Memory B cell (primary cell): ENCODE measurements around the gene ZNF565.
"Not testable (repeated sequence)": the region's sequence is repeated elsewhere in the genome, so short reads cannot be mapped to it uniquely, and the experiment has no call there.

Experiments
- ATAC-seq: fragments of 150-1000 bp; cut with Tn5 transposase; 2 replicates; pipeline ENCODE4 v1.10.0; 2021; ENCODE audit warnings: low read depth, mild to moderate bottlenecking, moderate library complexity
- DNase-seq, 2 donors: peaks; one replicate each; pipeline ENCODE4 v3.0.0; 2022; ENCODE audit warnings: low spot score in 2 of 2
- H3K27ac Mint-ChIP-seq: one replicate; pipeline ENCODE4 v1.8.0; 2022; ENCODE audit warnings: mild to moderate bottlenecking, moderate library complexity, mixed read lengths
- H3K27me3 Mint-ChIP-seq: one replicate; pipeline ENCODE4 v1.8.0; 2022; ENCODE audit warnings: mixed read lengths
- H3K36me3 Mint-ChIP-seq: one replicate; pipeline ENCODE4 v1.8.0; 2022; ENCODE audit warnings: mild to moderate bottlenecking, mixed read lengths
- H3K4me1 Mint-ChIP-seq: one replicate; pipeline ENCODE4 v1.8.0; 2022; ENCODE audit warnings: mixed read lengths
- H3K4me3 Mint-ChIP-seq: one replicate; pipeline ENCODE4 v1.8.0; 2022; ENCODE audit warnings: mild to moderate bottlenecking, moderate library complexity, mixed read lengths
- H3K9me3 Mint-ChIP-seq: one replicate; pipeline ENCODE4 v1.8.0; 2022; ENCODE audit warnings: mixed read lengths

ZNF565 gene

GRCh38 chr19:36150586-36150985, 63.9 kb downstream of the ZNF565 start:
- H3K36me3 Mint-ChIP-seq: peaks cover 41% of the 10 kb centered on the region
- H3K27ac Mint-ChIP-seq: no peak overlapping the region

GRCh38 chr19:36149673-36150406, 64.6 kb downstream of the ZNF565 start:
- ATAC-seq: no peak
- Mint-ChIP-seq H3K36me3 (peaks cover 44% of the 10 kb centered on the region), H3K9me3 (no peaks in the 10 kb centered on the region), H3K4me1 (peaks cover 4% of the 10 kb centered on the region), H3K4me3 (no peak overlapping the region), H3K27ac (no peak overlapping the region), H3K27me3 (no peaks in the 10 kb centered on the region)
- DNase-seq: no peak

More at GRCh38 chr19:36150586-36150985, 63.9 kb downstream of the ZNF565 start:
- H3K27me3 Mint-ChIP-seq: no peaks in the 10 kb centered on the region
- peaks cover 4% of the 10 kb centered on the region for H3K4me1 Mint-ChIP-seq
- H3K9me3 Mint-ChIP-seq: no peaks in the 10 kb centered on the region
- no peak for ATAC-seq
- DNase-seq: no peak
- H3K4me3 Mint-ChIP-seq: no peak overlapping the region

GRCh38 chr19:36144624-36145023, 69.8 kb downstream of the ZNF565 start:
- no peak for ATAC-seq
- H3K9me3 Mint-ChIP-seq: peaks cover 4% of the 10 kb centered on the region
- peaks cover 14% of the 10 kb centered on the region for H3K4me1 Mint-ChIP-seq
- H3K27ac Mint-ChIP-seq: no peak overlapping the region
- no peaks in the 10 kb centered on the region for H3K27me3 Mint-ChIP-seq
- H3K4me3 Mint-ChIP-seq: no peak overlapping the region
- DNase-seq: no peak
- peaks cover 50% of the 10 kb centered on the region for H3K36me3 Mint-ChIP-seq

- peaks cover 38% of the 10 kb centered on the region for H3K36me3 Mint-ChIP-seq
These were observed 72.0 kb downstream of the ZNF565 start for GRCh38 chr19:36142496-36142895.

DNA sequence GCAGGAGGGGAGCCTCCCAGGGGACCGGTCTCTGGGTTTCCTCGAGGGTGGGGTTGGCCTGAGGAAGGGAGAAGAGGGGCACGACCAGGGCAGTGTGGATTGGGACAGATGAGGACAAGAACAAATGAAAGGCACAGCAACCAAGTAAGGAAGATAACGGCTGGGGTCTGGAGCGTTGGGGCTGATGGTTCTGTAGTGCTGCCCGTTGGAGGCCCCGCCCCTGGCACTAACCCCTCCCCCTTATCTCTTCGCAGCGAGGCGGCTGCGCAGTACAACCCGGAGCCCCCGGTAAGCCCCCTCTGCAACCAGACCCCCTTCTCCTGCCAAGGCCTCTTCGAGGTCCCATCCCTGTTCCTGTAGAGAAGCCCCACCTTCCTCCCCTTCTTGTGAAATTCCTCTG, 72.4 kb downstream of the ZNF565 start:
- Mint-ChIP-seq H3K4me1 (peaks cover 14% of the 10 kb centered on the region), H3K9me3 (peaks cover 4% of the 10 kb centered on the region), H3K27me3 (no peaks in the 10 kb centered on the region), H3K36me3 (peaks cover 35% of the 10 kb centered on the region), H3K4me3 (peak overlapping the region; percentile 32), H3K27ac (peak overlapping the region; percentile 73)
- ATAC-seq (no peak), DNase-seq (no peak)

More at GRCh38 chr19:36142496-36142895, 72.0 kb downstream of the ZNF565 start:
- H3K4me3 Mint-ChIP-seq: peak overlapping the region; percentile 43
- DNase-seq (no peak), ATAC-seq (no peak)
- peaks cover 4% of the 10 kb centered on the region for H3K9me3 Mint-ChIP-seq
- no peaks in the 10 kb centered on the region for H3K27me3 Mint-ChIP-seq
- H3K4me1 Mint-ChIP-seq: peaks cover 14% of the 10 kb centered on the region
- H3K27ac Mint-ChIP-seq: peak overlapping the region; percentile 21

GRCh38 chr19:36141039-36141927, 73.2 kb downstream of the ZNF565 start:
- no peaks in the 10 kb centered on the region for H3K27me3 Mint-ChIP-seq
- ATAC-seq (peak; percentile 73), DNase-seq (peak; percentile 93 to 94)
- peak overlapping the region; percentile 98 for H3K4me3 Mint-ChIP-seq
- H3K27ac Mint-ChIP-seq: peak overlapping the region; percentile 73
- H3K36me3 Mint-ChIP-seq: peaks cover 29% of the 10 kb centered on the region
- H3K9me3 Mint-ChIP-seq: peaks cover 4% of the 10 kb centered on the region
- H3K4me1 Mint-ChIP-seq: peaks cover 15% of the 10 kb centered on the region

- Mint-ChIP-seq H3K36me3 (peaks cover 22% of the 10 kb centered on the region), H3K4me3 (peak overlapping the region; percentile 98), H3K9me3 (peaks cover 4% of the 10 kb centered on the region), H3K27ac (peak overlapping the region; percentile 73), H3K27me3 (no peaks in the 10 kb centered on the region), H3K4me1 (peaks cover 14% of the 10 kb centered on the region)
- DNase-seq (peak; percentile 11 to 52), ATAC-seq (peak; percentile 8)
These were observed 74.0 kb downstream of the ZNF565 start for GRCh38 chr19:36140304-36141038.

DNA sequence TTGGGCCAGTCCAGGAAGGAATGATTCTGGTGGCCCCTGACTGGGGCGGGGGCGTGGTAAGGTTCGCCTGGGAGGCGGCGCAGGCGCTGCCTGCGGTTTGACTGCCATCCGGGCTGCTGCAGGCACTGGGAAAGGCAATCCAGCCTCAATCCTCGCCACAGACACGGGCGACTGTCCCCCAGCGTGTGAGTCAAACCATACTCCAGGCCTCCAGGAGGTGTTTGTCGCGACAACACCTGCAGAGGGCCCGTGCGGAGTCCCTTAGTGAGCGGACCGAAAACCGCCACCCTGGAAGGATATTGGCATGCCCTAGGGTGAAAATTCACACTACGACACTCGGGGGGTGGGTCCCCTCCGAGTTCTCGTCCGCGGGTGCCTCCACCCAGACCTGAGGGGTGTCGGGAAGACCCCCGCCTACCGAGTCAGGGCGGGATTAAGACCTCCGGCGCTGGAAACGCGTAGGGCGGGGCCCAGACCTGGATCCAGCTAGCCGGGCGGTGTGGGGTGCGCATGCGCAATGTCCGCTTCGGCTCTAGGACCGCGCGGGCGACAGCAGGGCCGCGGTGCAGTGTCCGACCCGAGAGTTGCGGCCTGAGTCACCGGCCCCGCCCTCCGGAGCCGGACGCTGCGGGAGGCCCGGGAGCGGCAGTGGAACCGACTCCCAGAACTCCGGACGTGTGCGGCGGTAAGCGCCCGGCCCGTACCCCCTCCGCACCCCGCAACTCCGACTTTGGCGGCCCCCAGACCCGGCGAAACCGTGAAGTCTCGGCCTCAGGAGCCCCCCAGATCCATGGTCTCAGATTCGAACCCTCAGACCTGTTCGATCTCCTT, 74.8 kb downstream of the ZNF565 start, which contains the start of gene CAPNS1:
Gene CAPNS1, plus strand, starts transcription at position 594 of the 831 bp plus-strand sequence. CDS start 946 bp downstream, outside the sequence.
- ATAC-seq (peak; percentile 76), DNase-seq (peak; percentile 89 to 93)
- Mint-ChIP-seq H3K4me1 (peaks cover 14% of the 10 kb centered on the region), H3K27me3 (no peaks in the 10 kb centered on the region), H3K36me3 (peaks cover 19% of the 10 kb centered on the region), H3K27ac (peak within 1 kb of the TSS; percentile 73), H3K9me3 (peaks cover 4% of the 10 kb centered on the region), H3K4me3 (peak within 1 kb of the TSS; percentile 98)

DNA sequence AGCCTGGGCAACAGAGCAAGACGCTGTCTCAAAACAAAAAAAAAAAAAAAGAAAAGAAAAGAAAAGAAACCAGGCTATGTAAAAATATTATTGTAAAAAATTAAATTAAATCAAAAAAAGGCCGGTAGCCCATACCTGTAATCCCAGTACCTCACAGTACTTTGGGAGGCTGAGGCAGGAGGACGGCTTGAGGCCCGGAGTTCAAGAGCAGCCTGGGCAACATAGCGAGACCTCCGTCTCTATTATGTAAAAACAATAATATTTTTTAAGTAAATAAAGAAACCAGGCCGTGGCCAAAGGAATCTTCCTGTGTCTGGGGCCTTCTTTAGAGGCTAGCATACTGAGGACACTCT, 75.4 kb downstream of the ZNF565 start:
- H3K4me1 Mint-ChIP-seq: peaks cover 14% of the 10 kb centered on the region
- peak overlapping the region; percentile 73 for H3K27ac Mint-ChIP-seq
- no peaks in the 10 kb centered on the region for H3K27me3 Mint-ChIP-seq
- DNase-seq (no peak), ATAC-seq (no peak)
- H3K9me3 Mint-ChIP-seq: peaks cover 4% of the 10 kb centered on the region
- peak overlapping the region; percentile 98 for H3K4me3 Mint-ChIP-seq
- peaks cover 18% of the 10 kb centered on the region for H3K36me3 Mint-ChIP-seq

DNA sequence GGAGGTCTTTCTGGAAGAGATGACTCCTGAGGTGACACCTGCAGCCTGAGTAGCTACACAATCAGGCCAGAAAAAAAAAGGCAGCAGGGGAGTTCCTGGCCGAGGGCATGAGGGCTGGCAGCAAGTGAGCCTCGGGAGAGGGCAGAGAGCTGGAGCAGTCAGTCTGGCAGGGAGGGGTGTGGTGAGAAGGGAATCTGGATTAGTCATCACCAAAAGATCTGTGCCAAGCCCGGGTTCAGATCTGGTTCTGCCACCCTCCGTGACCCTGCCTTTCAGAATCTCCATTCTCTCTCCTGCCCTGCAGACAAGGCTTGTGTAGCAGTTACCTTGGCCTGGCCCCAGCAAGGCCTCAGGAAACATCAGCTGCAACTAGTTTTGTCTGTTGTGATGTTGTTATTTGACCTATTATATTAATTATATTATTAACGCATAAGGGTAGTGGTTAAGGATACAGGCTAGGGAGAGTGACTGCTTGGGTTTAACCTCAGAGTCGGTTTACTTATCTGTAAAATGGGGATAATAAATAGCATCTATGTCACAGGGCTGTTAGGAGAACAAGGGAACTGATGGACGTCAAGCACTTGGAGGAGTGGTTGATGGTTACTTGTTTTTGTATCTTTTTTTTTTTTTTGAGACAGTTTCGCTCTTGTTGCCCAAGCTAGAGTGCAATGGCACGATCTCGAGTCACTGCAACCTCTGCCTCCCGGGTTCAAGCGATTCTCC, 77.3 kb downstream of the ZNF565 start:
- ATAC-seq: no peak
- H3K9me3 Mint-ChIP-seq: peaks cover 4% of the 10 kb centered on the region
- peaks cover 11% of the 10 kb centered on the region for H3K4me1 Mint-ChIP-seq
- H3K4me3 Mint-ChIP-seq: peak overlapping the region; percentile 47
- no peaks in the 10 kb centered on the region for H3K27me3 Mint-ChIP-seq
- DNase-seq: no peak
- H3K27ac Mint-ChIP-seq: peak overlapping the region; percentile 66
- peaks cover 7% of the 10 kb centered on the region for H3K36me3 Mint-ChIP-seq

DNA sequence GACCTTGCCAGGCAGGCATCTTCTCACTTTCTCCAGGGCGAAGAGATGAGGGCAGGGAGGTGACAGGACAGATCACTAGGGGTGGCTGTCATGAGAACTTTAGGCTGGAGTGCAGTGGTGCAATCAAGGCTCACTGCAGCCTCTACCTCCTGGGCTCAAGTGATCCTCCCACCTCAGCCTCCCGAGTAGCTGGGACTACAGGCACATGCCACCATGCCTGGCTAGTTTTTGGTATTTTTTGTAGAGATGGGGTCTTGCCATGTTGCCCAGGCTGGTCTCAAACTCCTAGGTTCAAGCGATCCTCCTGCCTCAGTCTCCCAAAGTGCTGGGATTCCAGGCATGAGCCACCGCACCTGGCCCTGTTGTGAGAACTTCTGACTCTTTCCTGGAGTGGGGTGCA, 79.6 kb downstream of the ZNF565 start:
- not testable (repeated sequence) for H3K27me3 Mint-ChIP-seq, H3K4me1 Mint-ChIP-seq, H3K36me3 Mint-ChIP-seq, H3K4me3 Mint-ChIP-seq, H3K9me3 Mint-ChIP-seq, DNase-seq, H3K27ac Mint-ChIP-seq, ATAC-seq
